ENCODE measurements around the gene SRI.
"Not testable (repeated sequence)": the region's sequence is repeated elsewhere in the genome, so short reads cannot be mapped to it uniquely, and the experiment has no call there.

Gene SRI

DNA sequence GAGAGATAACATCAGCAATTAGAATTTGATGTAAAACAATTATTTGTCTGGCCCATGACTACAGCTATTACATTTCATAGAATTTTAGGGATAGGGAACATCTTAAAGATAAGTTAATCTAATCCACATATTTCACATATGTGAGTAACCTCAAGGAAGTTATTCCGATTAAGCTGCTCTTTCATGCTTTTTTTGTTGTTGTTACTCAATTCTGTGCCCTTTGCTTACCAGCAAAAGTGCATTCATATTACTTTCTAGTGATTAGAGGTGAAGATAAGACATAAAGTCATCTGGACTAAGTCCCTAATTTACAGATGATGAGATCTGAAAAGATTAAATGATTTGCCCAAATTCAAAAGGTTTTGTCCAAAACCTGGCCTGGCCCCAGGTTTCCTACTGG is 40.9 kb upstream of the SRI start:
- no peak for FAIRE-seq
- DNase-seq (ENCODE audit: insufficient read length, low spot score) = no peak
- TF ChIP-seq, protein P1, sequence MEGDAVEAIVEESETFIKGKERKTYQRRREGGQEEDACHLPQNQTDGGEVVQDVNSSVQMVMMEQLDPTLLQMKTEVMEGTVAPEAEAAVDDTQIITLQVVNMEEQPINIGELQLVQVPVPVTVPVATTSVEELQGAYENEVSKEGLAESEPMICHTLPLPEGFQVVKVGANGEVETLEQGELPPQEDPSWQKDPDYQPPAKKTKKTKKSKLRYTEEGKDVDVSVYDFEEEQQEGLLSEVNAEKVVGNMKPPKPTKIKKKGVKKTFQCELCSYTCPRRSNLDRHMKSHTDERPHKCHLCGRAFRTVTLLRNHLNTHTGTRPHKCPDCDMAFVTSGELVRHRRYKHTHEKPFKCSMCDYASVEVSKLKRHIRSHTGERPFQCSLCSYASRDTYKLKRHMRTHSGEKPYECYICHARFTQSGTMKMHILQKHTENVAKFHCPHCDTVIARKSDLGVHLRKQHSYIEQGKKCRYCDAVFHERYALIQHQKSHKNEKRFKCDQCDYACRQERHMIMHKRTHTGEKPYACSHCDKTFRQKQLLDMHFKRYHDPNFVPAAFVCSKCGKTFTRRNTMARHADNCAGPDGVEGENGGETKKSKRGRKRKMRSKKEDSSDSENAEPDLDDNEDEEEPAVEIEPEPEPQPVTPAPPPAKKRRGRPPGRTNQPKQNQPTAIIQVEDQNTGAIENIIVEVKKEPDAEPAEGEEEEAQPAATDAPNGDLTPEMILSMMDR (IDR thresholded peaks at IDR 0.05; ENCODE audit: insufficient read depth, missing control alignments) = no peak

DNA sequence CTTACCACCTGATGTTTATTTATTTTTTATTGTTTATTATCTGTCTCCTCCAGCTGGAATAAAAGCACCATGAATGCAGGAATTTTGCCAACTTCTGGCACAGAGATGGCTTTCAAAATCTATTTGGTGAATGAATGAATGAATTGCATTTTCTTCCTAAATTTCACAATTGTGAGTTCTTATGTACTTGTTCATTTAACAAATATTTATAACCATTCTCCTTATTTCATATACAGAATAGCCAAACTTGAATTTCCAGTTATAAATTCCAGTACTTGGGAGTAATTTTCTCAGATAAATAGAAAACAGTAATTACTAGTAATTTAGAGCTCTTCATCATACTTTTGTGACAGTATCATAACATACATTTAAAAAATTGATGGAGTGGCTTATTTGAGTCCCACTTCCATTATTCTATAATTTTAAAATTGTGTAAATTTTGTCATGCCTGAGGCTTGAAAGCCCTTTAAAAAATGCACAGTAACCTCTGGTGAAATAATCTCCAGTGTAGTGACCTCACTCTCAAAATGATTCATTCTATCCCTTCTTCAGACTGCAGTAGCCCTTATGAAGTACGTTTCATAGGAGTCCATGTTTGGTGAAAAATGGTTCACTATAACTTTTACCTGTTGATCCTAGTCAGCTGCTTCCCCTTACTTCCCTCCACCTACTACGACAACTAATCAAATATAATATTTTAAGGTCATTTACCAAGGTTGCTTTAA is 40.0 kb upstream of the SRI start:
- DNase-seq (ENCODE audit: insufficient read length, low spot score) (no peak), FAIRE-seq (no peak)
- TF ChIP-seq, protein P1 (IDR thresholded peaks at IDR 0.05; ENCODE audit: insufficient read depth, missing control alignments) = no peak

DNA sequence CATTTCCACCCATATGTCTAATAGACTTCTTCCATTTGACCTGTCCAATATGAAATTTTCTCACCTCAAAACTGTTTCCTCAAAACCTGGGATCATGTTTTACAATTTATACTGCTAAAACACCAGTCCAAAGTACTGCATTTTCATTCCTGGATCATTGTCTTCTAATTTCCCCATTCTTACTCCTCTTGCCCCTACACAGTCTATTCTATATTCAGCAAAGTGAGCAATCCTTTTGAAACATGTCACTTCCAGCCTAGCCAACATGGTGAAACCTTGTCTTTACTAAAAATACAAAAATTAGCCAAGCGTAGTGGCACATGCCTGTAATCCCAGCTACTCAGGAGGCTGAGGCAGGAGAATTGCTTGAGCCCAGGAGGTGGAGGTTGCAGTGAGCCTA is 38.5 kb upstream of the SRI start:
- not testable (repeated sequence) for FAIRE-seq; DNase-seq (ENCODE audit: insufficient read length, low spot score)

DNA sequence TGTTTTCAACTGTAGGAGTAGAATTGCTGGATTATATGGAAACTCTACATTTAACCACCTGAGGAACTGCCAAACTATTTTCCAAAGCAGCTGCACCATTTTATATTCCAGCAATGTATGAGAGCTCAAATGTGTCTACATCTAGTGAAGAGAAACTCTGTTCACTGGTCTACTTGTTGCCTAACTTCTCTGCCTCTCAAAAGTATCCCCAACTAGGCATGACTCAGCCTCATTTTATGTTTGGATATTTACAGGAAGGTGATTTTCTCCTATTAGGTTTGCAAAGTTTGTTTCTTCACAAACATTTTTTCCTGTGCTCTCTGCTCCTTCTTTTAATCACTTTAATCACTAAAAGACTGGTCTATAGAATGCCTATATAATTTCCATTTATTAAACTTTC is 37.1 kb upstream of the SRI start:
- no peak for DNase-seq (ENCODE audit: insufficient read length, low spot score)
- TF ChIP-seq, protein P1 (IDR thresholded peaks at IDR 0.05; ENCODE audit: insufficient read depth, missing control alignments) = no peak
- no peak for FAIRE-seq

DNA sequence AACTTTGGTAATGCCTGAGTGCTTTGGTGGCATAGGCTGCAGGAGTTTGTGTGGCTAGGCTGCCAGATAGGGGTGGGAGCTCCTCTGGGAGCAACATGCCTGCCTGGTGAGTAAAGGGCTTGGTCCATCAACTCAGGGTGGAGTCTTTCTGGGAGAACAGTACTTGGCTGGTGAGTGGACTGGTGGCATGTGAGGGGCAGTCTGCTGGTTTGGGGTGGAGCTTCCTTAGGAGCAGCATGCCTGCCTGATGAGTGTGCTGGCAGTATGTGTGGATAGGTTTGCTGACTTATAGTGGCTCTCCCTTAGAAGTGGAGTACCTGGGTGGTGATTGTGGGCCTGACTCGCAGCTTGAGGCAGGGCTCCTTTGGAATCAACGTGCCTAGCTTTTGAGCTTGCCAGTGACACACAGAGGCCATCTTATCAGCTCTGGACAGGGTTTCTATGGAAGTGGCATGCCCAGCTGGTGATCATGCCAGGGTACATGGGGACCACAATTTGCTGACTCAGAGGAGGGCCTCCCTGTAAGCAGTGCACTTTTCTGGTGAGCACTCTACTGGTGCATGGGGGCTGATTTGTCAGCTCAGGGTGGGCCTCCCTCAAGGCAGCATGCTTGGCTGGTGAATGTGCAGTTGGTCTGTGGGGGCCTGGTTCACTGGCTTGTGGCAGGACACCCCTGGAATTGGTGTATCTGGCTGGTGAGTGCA is 35.0 kb upstream of the SRI start:
- FAIRE-seq (no peak), DNase-seq (ENCODE audit: insufficient read length, low spot score) (no peak)
- TF ChIP-seq, protein P1 (IDR thresholded peaks at IDR 0.05; ENCODE audit: insufficient read depth, missing control alignments) = no peak

DNA sequence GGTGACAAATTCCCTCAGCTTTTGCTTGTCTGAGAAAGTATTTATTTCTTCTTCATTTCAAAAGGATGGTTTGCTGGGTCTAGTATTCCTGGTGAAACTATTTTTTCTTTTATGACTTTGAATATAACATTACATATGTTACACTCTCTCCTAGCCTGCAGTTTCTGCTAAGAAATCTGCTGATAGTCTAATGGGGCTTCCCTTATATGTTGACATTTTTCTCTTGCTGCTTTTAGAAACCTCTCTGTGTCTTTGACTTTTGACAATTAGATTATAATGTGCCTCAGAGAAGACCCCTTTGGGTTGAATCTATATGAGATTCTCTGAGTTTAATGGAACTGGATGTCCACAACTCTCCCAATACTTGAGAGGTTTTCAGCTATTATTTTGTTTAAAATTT is 33.8 kb upstream of the SRI start:
- FAIRE-seq (no peak), DNase-seq (ENCODE audit: insufficient read length, low spot score) (no peak)
- TF ChIP-seq, protein P1 (IDR thresholded peaks at IDR 0.05; ENCODE audit: insufficient read depth, missing control alignments) = no peak

DNA sequence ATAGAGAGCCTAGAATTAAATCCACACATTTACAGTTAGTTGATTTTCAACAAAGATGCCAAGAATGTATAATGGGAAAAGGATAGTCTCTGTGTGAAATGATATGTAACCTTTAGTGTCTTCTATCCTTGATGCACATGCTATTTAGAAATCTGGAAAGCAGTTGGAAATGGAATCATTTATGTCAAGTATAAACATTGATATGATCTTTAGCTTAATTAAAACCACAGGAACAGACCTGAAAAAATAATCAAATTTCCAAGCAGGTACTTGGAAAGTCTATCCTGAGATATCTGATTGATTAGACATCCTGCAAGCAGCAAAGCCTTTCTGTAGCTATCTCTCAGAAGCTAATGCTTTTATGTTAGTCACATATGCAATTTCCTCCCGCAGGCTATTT is 24.4 kb upstream of the SRI start:
- FAIRE-seq (no peak), DNase-seq (ENCODE audit: insufficient read length, low spot score) (no peak)

More for the DNA sequence above, 24.4 kb upstream of the SRI start:
- TF ChIP-seq, protein P1 (IDR thresholded peaks at IDR 0.05; ENCODE audit: insufficient read depth, missing control alignments) = no peak
